ENCODE results near the gene PTPRN2.

- TF ChIP-seq, protein P1, sequence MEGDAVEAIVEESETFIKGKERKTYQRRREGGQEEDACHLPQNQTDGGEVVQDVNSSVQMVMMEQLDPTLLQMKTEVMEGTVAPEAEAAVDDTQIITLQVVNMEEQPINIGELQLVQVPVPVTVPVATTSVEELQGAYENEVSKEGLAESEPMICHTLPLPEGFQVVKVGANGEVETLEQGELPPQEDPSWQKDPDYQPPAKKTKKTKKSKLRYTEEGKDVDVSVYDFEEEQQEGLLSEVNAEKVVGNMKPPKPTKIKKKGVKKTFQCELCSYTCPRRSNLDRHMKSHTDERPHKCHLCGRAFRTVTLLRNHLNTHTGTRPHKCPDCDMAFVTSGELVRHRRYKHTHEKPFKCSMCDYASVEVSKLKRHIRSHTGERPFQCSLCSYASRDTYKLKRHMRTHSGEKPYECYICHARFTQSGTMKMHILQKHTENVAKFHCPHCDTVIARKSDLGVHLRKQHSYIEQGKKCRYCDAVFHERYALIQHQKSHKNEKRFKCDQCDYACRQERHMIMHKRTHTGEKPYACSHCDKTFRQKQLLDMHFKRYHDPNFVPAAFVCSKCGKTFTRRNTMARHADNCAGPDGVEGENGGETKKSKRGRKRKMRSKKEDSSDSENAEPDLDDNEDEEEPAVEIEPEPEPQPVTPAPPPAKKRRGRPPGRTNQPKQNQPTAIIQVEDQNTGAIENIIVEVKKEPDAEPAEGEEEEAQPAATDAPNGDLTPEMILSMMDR (IDR thresholded peaks at IDR 0.05), result no peak
- TF ChIP-seq, protein P2, sequence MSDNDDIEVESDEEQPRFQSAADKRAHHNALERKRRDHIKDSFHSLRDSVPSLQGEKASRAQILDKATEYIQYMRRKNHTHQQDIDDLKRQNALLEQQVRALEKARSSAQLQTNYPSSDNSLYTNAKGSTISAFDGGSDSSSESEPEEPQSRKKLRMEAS (IDR thresholded peaks at IDR 0.05; ENCODE audit: low read depth), result no peak
- TF ChIP-seq RAD21 (IDR thresholded peaks at IDR 0.05; ENCODE audit: low read length) (no peak), EZH2phosphoT487 (IDR thresholded peaks at IDR 0.05; ENCODE audit: borderline replicate concordance, low read depth) (no peak), TAF1 (IDR thresholded peaks at IDR 0.05; ENCODE audit: borderline replicate concordance, low read depth, low read length) (no peak), POLR2AphosphoS5 (IDR thresholded peaks at IDR 0.05; ENCODE audit: low read depth, low read length) (no peak), YY1 (IDR thresholded peaks at IDR 0.05; ENCODE audit: low read depth) (no peak), FOXM1 (IDR thresholded peaks at IDR 0.05; ENCODE audit: low read depth) (no peak), NRF1 (IDR thresholded peaks at IDR 0.05; ENCODE audit: low read depth, low read length) (no peak)
- TF ChIP-seq, protein P3, sequence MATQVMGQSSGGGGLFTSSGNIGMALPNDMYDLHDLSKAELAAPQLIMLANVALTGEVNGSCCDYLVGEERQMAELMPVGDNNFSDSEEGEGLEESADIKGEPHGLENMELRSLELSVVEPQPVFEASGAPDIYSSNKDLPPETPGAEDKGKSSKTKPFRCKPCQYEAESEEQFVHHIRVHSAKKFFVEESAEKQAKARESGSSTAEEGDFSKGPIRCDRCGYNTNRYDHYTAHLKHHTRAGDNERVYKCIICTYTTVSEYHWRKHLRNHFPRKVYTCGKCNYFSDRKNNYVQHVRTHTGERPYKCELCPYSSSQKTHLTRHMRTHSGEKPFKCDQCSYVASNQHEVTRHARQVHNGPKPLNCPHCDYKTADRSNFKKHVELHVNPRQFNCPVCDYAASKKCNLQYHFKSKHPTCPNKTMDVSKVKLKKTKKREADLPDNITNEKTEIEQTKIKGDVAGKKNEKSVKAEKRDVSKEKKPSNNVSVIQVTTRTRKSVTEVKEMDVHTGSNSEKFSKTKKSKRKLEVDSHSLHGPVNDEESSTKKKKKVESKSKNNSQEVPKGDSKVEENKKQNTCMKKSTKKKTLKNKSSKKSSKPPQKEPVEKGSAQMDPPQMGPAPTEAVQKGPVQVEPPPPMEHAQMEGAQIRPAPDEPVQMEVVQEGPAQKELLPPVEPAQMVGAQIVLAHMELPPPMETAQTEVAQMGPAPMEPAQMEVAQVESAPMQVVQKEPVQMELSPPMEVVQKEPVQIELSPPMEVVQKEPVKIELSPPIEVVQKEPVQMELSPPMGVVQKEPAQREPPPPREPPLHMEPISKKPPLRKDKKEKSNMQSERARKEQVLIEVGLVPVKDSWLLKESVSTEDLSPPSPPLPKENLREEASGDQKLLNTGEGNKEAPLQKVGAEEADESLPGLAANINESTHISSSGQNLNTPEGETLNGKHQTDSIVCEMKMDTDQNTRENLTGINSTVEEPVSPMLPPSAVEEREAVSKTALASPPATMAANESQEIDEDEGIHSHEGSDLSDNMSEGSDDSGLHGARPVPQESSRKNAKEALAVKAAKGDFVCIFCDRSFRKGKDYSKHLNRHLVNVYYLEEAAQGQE (IDR thresholded peaks at IDR 0.05; ENCODE audit: low read depth, low read length), result no peak
Observed at GRCh38 chr7:158516524-158516923, 71.1 kb downstream of the PTPRN2 start.
